Ishikawa (cell line): Measurements from ENCODE around the gene ABHD4.

Source experiments
- CEBPB ChIP-seq: IDR thresholded peaks from 2 replicates; pipeline ENCODE4 v1.6.1; 2012
- CREB1 ChIP-seq: IDR thresholded peaks from 2 replicates; pipeline ENCODE4 v1.6.1; 2012; ENCODE audit warnings: low read depth
- EGR1 ChIP-seq: IDR thresholded peaks from 2 replicates; pipeline ENCODE4 v1.6.1; 2012
- EP300 ChIP-seq: IDR thresholded peaks from 2 replicates; pipeline ENCODE4 v1.6.1; 2012; ENCODE audit warnings: borderline replicate concordance
- FOXM1 ChIP-seq: IDR thresholded peaks from 2 replicates; pipeline ENCODE4 v1.6.1; 2012; ENCODE audit warnings: low read depth, borderline replicate concordance
- NFIC ChIP-seq: IDR thresholded peaks from 2 replicates; pipeline ENCODE4 v1.6.1; 2012
- RAD21 ChIP-seq: IDR thresholded peaks from 2 replicates; pipeline ENCODE4 v1.6.1; 2012; ENCODE audit warnings: low read depth
- TAF1 ChIP-seq: IDR thresholded peaks from 2 replicates; pipeline ENCODE4 v1.6.1; 2012; ENCODE audit warnings: low read depth, mild to moderate bottlenecking
- TCF12 ChIP-seq: IDR thresholded peaks from 2 replicates; pipeline ENCODE4 v1.6.1; 2012; ENCODE audit warnings: low read depth
- TEAD4 ChIP-seq: IDR thresholded peaks from 2 replicates; pipeline ENCODE4 v1.6.1; 2012
- YY1 ChIP-seq: IDR thresholded peaks from 2 replicates; pipeline ENCODE4 v1.6.1; 2012; ENCODE audit warnings: low read depth
- ZBTB7A ChIP-seq: IDR thresholded peaks from 2 replicates; pipeline ENCODE4 v1.6.1; 2012; ENCODE audit warnings: low read depth
- TF ChIP-seq, protein P1 (sequence below): IDR thresholded peaks from 2 replicates; pipeline ENCODE4 v1.6.1; 2012
- TF ChIP-seq, protein P2 (sequence below): IDR thresholded peaks from 2 replicates; pipeline ENCODE4 v1.6.1; 2012; ENCODE audit warnings: low read depth, mild to moderate bottlenecking
- TF ChIP-seq, protein P3 (sequence below): IDR thresholded peaks from 2 replicates; pipeline ENCODE4 v1.6.1; 2012

Gene ABHD4

DNA sequence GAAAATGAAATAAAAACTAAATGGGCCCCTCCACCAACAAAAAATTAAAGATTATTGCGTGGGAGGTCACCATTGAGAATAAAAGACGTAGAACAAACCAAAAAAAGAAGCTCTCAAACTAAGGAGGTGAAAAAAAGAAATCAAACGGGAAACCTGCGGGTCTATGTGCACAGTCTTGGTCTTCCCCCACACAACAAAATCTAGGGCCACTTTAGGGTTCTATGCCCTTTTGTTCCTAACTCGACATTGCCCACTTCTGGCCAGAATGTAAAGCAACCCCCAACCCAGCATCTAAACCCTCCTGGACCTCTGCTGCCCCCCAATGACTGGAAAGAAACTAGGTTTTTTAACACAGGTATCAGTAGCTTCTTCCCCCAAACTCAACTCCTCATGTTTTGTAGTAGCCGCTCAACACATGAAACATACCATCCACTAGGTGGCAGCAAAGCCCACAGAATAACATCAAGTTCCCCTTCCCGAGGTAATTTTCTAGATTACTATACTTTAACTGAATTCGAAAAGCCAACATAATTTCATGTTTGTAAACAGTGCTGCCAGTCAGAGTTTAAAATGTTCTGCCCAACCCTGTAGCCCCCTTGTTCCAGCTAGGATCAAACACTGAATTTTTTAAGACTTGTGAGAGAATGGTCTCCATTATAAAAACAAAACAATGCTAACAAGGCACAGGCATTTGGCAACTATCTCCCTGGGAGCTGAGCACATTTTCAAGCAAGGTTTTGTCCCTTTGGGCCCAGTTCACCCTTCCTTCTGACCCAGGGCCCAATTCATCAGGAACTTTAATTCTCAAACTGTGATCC lies 27.8 kb upstream of the ABHD4 start:
- no peak for TF ChIP-seq YY1
- TF ChIP-seq CREB1: no peak
- TF ChIP-seq RAD21: peak; percentile 85
- TF ChIP-seq TEAD4: peak; percentile 94

DNA sequence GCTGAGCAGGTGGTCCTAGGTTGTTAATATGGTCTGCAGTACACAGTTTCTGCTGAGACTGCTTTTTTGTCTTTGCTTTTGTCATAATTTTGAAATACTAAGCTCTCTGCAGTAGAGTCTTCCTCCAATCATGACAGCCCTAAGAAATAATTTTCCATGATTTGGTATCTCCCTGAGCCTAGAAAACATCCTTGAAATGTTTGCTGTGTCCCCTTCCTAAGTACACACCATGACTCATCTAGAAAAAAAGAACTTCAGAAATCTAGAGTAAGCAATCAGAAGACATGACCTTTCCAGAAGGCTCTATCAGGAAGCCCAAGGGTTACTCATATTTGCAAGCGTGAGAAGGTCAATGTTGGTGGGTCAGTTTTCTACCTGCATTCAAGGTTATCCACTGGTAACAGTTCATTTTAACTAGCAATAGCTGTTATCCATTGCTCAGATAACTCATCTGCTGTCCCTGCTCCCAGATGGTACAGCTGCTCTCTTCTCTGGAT lies 25.5 kb upstream of the ABHD4 start:
- TF ChIP-seq NFIC (no peak), TEAD4 (no peak), ZBTB7A (no peak), TCF12 (no peak), CREB1 (no peak)

DNA sequence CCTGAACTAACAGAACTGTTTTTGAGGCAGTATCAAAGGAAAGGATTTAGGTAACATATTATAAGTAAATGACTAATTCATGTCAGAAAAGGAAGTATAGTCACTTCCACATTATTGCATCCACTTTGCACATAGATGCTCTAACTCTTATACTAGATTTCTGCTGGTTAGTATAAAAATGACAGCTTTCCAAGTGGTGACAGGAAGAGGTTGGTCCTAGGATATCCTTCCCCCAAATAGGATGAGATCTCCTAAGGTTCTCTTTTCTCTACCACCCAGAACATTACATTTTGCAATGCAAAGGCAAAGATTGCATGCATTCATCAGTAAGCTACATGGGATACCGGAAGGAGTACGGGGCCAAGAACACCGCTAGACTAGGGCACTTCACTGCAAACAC lies 24.3 kb upstream of the ABHD4 start:
- TF ChIP-seq, protein P1, sequence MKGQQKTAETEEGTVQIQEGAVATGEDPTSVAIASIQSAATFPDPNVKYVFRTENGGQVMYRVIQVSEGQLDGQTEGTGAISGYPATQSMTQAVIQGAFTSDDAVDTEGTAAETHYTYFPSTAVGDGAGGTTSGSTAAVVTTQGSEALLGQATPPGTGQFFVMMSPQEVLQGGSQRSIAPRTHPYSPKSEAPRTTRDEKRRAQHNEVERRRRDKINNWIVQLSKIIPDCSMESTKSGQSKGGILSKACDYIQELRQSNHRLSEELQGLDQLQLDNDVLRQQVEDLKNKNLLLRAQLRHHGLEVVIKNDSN: no peak
- TF ChIP-seq, protein P2, sequence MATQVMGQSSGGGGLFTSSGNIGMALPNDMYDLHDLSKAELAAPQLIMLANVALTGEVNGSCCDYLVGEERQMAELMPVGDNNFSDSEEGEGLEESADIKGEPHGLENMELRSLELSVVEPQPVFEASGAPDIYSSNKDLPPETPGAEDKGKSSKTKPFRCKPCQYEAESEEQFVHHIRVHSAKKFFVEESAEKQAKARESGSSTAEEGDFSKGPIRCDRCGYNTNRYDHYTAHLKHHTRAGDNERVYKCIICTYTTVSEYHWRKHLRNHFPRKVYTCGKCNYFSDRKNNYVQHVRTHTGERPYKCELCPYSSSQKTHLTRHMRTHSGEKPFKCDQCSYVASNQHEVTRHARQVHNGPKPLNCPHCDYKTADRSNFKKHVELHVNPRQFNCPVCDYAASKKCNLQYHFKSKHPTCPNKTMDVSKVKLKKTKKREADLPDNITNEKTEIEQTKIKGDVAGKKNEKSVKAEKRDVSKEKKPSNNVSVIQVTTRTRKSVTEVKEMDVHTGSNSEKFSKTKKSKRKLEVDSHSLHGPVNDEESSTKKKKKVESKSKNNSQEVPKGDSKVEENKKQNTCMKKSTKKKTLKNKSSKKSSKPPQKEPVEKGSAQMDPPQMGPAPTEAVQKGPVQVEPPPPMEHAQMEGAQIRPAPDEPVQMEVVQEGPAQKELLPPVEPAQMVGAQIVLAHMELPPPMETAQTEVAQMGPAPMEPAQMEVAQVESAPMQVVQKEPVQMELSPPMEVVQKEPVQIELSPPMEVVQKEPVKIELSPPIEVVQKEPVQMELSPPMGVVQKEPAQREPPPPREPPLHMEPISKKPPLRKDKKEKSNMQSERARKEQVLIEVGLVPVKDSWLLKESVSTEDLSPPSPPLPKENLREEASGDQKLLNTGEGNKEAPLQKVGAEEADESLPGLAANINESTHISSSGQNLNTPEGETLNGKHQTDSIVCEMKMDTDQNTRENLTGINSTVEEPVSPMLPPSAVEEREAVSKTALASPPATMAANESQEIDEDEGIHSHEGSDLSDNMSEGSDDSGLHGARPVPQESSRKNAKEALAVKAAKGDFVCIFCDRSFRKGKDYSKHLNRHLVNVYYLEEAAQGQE: no peak
- no peak for TF ChIP-seq ZBTB7A

DNA sequence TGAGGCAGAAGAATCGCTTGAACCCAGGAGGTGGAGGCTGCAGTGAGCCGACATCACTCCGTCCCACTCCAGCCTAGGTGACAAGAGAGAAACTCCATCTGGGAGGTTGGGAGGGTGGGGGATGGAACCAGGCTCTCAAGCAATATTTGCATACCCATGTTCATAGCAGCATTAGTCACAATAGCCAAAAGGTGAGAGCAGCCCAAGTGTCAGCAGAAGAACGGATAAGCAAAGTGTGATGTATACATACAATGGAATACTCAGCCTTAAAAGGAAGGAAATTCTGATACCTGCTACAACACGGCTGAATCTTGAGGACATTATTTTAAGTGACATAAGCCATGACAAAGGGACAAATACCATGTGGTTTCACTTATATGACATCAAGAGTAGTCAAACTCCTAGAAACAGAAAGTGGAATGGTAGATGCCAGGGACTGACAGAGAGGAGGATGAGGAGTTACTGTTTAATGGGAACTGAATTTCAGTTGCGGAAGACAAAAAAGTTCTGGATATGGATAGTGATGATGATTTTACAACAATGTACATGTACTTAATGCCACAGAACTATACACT lies 20.7 kb upstream of the ABHD4 start:
- no peak for TF ChIP-seq EGR1
- TF ChIP-seq, protein P2: no peak
- TF ChIP-seq RAD21: no peak
- TF ChIP-seq TEAD4: no peak
- no peak for TF ChIP-seq NFIC
- no peak for TF ChIP-seq CREB1
- TF ChIP-seq, protein P3, sequence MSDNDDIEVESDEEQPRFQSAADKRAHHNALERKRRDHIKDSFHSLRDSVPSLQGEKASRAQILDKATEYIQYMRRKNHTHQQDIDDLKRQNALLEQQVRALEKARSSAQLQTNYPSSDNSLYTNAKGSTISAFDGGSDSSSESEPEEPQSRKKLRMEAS: no peak
- no peak for TF ChIP-seq ZBTB7A
- no peak for TF ChIP-seq FOXM1
- no peak for TF ChIP-seq TCF12
- no peak for TF ChIP-seq CEBPB
- TF ChIP-seq, protein P1: no peak
- TF ChIP-seq YY1: no peak
- no peak for TF ChIP-seq TAF1
- no peak for TF ChIP-seq EP300

DNA sequence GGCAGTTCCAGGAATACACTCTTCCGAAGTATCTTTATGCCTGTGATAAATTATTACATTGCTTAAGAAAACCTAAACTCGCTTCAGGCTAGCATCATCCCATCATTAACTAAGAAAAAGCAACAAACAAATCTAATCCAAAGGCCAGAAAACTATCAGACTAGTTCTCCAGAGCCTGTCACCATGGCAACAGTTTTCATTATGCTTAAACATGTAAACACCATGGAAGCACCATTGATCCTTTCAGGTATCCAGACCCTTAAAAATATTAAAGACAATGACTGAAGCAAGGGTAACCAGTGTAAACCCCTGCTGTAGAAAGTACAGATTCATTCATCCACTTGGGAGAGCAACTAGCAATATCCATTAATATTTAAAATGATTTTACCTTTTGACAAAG lies 18.9 kb upstream of the ABHD4 start:
- TF ChIP-seq CREB1 (no peak), TAF1 (no peak), ZBTB7A (no peak), RAD21 (no peak), YY1 (no peak), TEAD4 (no peak), TCF12 (no peak), FOXM1 (no peak), EGR1 (no peak), NFIC (no peak), CEBPB (no peak), EP300 (no peak)
- TF ChIP-seq, protein P1: no peak
- TF ChIP-seq, protein P2: no peak
- TF ChIP-seq, protein P3: no peak
